ENCODE measurements around the gene CCDC51. TPM values are rescaled to one million over a fixed set of nuclear protein-coding genes. Genes with fewer than 3 reads are reported as not detected.

CCDC51 gene
- total and polyA plus RNA-seq, 2 donors from 2014 or later = 13.8 to 32.8 TPM

- no peaks in the 10 kb centered on the region for H3K9me3 ChIP-seq (ENCODE audit: control insufficient read depth in 2 of 3, insufficient read depth in 1 of 3, low read length in 3 of 3)
- H3K36me3 ChIP-seq (ENCODE audit: control insufficient read depth in 2 of 3, insufficient read depth in 3 of 3, low read length in 3 of 3) = peaks cover 3 to 59% (median 32%) of the 10 kb centered on the region in 3 donors
- intact Hi-C loops (cut with DNase I) = no loop called here
- no peak for FAIRE-seq
- DNase-seq = peak in 1 of 5 donors; percentile 63
- no peak for TF ChIP-seq CTCF (IDR thresholded peaks at IDR 0.05; ENCODE audit: borderline replicate concordance, extremely low read depth, insufficient read depth)
- H3K9ac ChIP-seq (ENCODE audit: low read length in 3 of 3) = no peak overlapping the region
- no peak overlapping the region for H3K27ac ChIP-seq (ENCODE audit: low read depth in 2 of 2, low read length in 2 of 2)
- no peaks in the 10 kb centered on the region for H3K27me3 ChIP-seq (ENCODE audit: control insufficient read depth, insufficient read depth, low read length)
- peaks cover 0 to 21% (median 0%) of the 10 kb centered on the region in 3 donors for H3K4me1 ChIP-seq (ENCODE audit: control insufficient read depth in 2 of 3, insufficient read depth in 2 of 3, low read depth in 1 of 3, low read length in 3 of 3)
- H3K4me3 ChIP-seq (ENCODE audit: low read length in 3 of 3) = no peak overlapping the region
Measured at GRCh38 chr3:48419149-48419548, 20.8 kb downstream of the CCDC51 start.

- Histone ChIP-seq H3K9me3 (ENCODE audit: control insufficient read depth in 2 of 3, insufficient read depth in 1 of 3, low read length in 3 of 3) (no peaks in the 10 kb centered on the region), H3K4me1 (ENCODE audit: control insufficient read depth in 2 of 3, insufficient read depth in 2 of 3, low read depth in 1 of 3, low read length in 3 of 3) (peaks cover 0 to 18% (median 0%) of the 10 kb centered on the region in 3 donors), H3K36me3 (ENCODE audit: control insufficient read depth in 2 of 3, insufficient read depth in 3 of 3, low read length in 3 of 3) (peaks cover 6 to 63% (median 35%) of the 10 kb centered on the region in 3 donors), H3K4me3 (ENCODE audit: low read length in 3 of 3) (no peak overlapping the region), H3K27me3 (ENCODE audit: control insufficient read depth, insufficient read depth, low read length) (no peaks in the 10 kb centered on the region), H3K27ac (ENCODE audit: low read depth in 2 of 2, low read length in 2 of 2) (no peak overlapping the region), H3K9ac (ENCODE audit: low read length in 3 of 3) (no peak overlapping the region)
- DNase-seq (peak in 1 of 5 donors; percentile 55), FAIRE-seq (no peak)
- TF ChIP-seq CTCF (IDR thresholded peaks at IDR 0.05; ENCODE audit: borderline replicate concordance, extremely low read depth, insufficient read depth) = no peak
- intact Hi-C loops (cut with DNase I) = no loop called here
Measured at GRCh38 chr3:48418651-48419050, 21.3 kb downstream of the CCDC51 start.

GRCh38 chr3:48418140-48418539 lies 21.8 kb downstream of the CCDC51 start:
- H3K36me3 ChIP-seq (ENCODE audit: control insufficient read depth in 2 of 3, insufficient read depth in 3 of 3, low read length in 3 of 3) = peaks cover 6 to 68% (median 39%) of the 10 kb centered on the region in 3 donors
- no peak for FAIRE-seq
- no peaks in the 10 kb centered on the region for H3K27me3 ChIP-seq (ENCODE audit: control insufficient read depth, insufficient read depth, low read length)
- peaks cover 0 to 13% (median 0%) of the 10 kb centered on the region in 3 donors for H3K4me1 ChIP-seq (ENCODE audit: control insufficient read depth in 2 of 3, insufficient read depth in 2 of 3, low read depth in 1 of 3, low read length in 3 of 3)
- H3K9me3 ChIP-seq (ENCODE audit: control insufficient read depth in 2 of 3, insufficient read depth in 1 of 3, low read length in 3 of 3) = no peaks in the 10 kb centered on the region
- intact Hi-C loops (cut with DNase I) = no loop called here
- H3K9ac ChIP-seq (ENCODE audit: low read length in 3 of 3) = no peak overlapping the region
- no peak overlapping the region for H3K4me3 ChIP-seq (ENCODE audit: low read length in 3 of 3)
- peak in 1 of 5 donors; percentile 48 for DNase-seq
- no peak for TF ChIP-seq CTCF (IDR thresholded peaks at IDR 0.05; ENCODE audit: borderline replicate concordance, extremely low read depth, insufficient read depth)
- no peak overlapping the region for H3K27ac ChIP-seq (ENCODE audit: low read depth in 2 of 2, low read length in 2 of 2)
